Coronary artery (tissue), 2 donors: ENCODE results near the gene EIF4A3.

Source experiments
- DNase-seq: peaks from one replicate; pipeline ENCODE4 v3.0.0-alpha.2; 2017; ENCODE audit warnings: low spot score
- H3K27ac ChIP-seq, 2 donors: fragments of 200-600 bp; sonication (generic); one replicate each; pipeline ENCODE4 v1.5.1; 2016 to 2019
- H3K4me3 ChIP-seq: fragments of 200-600 bp; sonication (generic); 2 replicates; pipeline ENCODE4 v1.5.1; 2016; ENCODE audit warnings: mild to moderate bottlenecking, moderate library complexity
- TF ChIP-seq, protein P1 (sequence below): fragments of 200-600 bp; sonication (generic); IDR thresholded peaks from one replicate; pipeline ENCODE4 v1.5.1; 2019; ENCODE audit warnings: antibody characterized with exemption

The EIF4A3 gene

DNA sequence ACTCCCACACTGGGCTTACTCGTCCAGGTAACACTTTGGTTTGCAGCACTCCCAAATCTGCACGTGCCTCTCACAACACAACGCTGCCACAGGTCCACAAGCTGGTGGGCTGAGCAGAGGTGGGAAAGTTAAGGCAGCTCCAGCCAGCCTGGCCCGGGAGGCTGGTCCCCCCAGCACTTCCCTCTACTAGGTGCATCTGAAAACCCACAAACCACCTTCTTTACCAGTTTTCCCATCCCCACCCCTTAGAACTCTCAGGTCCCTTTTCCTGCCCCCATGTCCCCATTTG is 46.9 kb downstream of the EIF4A3 start:
- DNase-seq: no peak
- no peak overlapping the region for H3K4me3 ChIP-seq
- TF ChIP-seq, protein P1, sequence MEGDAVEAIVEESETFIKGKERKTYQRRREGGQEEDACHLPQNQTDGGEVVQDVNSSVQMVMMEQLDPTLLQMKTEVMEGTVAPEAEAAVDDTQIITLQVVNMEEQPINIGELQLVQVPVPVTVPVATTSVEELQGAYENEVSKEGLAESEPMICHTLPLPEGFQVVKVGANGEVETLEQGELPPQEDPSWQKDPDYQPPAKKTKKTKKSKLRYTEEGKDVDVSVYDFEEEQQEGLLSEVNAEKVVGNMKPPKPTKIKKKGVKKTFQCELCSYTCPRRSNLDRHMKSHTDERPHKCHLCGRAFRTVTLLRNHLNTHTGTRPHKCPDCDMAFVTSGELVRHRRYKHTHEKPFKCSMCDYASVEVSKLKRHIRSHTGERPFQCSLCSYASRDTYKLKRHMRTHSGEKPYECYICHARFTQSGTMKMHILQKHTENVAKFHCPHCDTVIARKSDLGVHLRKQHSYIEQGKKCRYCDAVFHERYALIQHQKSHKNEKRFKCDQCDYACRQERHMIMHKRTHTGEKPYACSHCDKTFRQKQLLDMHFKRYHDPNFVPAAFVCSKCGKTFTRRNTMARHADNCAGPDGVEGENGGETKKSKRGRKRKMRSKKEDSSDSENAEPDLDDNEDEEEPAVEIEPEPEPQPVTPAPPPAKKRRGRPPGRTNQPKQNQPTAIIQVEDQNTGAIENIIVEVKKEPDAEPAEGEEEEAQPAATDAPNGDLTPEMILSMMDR: no peak
- H3K27ac ChIP-seq: no peak overlapping the region

DNA sequence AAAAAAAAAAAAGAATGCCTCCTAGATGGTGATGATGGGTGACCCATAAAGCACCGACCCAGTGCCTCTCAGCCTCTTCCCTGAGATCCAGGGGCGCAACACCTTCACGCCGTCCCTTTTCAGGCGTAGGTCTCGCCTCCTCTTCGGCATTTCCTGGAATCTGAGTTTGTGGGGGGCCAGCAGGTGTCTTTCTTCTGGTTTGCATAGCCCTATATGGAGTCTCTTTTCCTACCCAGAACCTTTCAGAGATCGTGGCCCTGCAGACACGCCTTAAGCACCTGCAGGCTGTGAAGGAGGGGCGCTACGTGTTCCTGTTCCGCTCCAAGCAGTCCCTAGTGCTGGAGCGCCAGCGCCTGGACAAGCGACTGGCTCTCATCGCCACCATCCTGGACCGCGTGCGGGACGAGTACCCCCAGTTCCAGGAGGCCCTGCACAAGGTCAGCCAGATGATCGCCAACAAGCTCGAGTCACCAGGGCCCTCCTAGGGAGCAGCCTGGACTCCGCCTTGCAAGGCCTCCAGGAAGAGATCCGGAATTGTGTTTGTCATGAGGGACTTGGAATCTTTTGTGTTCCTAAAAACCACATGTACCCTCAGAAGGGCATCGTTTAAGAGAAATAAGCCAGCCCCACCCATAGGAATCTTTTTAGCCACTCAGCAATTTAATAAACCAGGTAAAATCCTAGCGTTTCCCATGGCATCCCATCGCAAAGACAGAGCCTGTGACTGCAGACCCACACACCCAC is 47.5 kb downstream of the EIF4A3 start:
- TF ChIP-seq, protein P1: no peak
- no peak overlapping the region for H3K27ac ChIP-seq
- DNase-seq: no peak
- H3K4me3 ChIP-seq: no peak overlapping the region

DNA sequence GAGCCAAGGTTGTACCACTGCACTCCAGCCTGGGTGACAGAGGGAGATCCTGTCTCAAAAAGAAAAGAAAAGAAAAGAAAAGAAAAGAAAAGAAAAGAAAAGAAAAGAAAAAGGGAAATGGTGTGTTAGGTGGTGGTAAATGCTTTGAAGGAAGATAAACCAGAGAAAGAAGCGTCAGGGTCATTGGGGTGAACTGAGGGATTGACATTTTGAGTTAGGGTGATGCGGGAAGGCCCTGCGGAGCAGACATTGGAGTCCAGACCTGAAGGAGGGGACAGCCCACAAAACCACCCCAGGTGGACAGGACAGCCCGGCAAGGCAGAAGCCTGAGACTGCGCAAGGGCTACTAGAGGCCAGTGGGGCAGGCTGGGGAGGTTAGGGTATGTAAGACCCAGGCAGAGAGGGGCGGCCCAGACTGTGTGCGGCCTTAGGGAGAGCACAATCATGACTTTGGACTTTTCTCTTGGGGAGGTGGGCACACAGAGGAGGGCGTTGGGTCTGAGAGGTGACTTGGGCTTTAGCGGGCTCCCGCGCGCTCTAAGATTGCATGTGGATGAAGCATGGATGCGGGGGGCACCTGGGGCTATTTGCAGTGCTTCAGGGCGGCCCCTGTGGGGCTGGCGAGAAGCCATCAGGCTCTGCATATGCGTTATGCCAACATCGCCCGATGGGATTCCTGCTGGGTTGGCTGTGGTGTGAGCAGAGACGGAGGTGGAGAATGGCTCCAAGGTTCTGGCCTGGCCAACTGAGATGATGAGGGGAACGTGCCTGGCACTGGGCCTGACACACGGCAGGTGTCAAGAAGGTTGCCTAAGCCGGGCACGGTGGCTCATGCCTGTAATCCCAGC is 48.9 kb downstream of the EIF4A3 start:
- no peak for DNase-seq
- Histone ChIP-seq H3K27ac (no peak overlapping the region), H3K4me3 (no peak overlapping the region)
- TF ChIP-seq, protein P1: no peak

DNA sequence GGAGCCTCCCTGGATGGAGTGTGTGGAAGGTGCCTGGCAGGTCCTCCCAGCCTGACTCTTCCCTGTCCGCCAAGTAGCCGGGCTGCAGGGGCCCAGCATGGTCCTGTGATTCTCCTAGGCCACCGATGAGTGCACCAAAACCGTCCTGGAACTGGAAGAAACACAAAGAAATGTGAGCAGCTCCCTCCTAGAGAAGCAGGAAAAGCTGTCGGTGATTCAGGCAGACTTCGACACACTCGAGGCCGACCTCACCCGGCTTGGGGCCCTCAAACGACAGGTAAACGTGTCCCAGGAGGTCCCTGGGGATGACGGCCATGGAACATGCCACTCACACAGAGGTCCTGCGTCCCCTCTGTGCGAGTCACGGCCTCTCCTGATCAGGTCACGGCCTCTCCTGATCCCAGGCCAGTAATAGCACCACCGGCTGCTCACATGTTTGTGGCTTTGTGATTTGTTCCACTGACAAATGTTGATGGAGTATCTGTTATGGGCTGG is 49.8 kb downstream of the EIF4A3 start:
- DNase-seq: no peak
- TF ChIP-seq, protein P1: no peak
- Histone ChIP-seq H3K27ac (no peak overlapping the region), H3K4me3 (no peak overlapping the region)

DNA sequence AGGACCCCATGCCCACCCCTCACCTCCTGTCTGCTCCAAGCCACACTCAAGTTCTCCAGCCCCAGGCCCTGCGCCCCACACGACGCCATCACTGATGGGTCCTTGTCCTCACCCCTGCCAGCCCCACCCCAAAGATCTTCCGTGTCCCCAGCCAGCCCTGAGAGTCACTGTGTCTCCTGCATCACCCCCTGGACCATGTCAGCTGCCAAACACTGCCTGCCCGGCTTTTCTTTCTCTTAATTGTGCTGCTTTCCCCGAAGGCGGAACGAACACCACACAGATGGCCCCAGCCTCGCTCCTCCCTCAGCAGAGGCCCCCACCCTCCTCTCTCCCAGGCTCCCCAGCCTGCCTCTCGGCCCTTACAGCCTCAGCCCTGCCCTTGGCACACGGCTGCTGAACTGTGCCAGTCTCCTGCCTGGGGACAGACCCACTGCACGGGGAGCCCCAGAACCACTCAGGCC is 50.3 kb downstream of the EIF4A3 start:
- no peak for DNase-seq
- TF ChIP-seq, protein P1: no peak
- no peak overlapping the region for H3K4me3 ChIP-seq
- H3K27ac ChIP-seq: no peak overlapping the region

DNA sequence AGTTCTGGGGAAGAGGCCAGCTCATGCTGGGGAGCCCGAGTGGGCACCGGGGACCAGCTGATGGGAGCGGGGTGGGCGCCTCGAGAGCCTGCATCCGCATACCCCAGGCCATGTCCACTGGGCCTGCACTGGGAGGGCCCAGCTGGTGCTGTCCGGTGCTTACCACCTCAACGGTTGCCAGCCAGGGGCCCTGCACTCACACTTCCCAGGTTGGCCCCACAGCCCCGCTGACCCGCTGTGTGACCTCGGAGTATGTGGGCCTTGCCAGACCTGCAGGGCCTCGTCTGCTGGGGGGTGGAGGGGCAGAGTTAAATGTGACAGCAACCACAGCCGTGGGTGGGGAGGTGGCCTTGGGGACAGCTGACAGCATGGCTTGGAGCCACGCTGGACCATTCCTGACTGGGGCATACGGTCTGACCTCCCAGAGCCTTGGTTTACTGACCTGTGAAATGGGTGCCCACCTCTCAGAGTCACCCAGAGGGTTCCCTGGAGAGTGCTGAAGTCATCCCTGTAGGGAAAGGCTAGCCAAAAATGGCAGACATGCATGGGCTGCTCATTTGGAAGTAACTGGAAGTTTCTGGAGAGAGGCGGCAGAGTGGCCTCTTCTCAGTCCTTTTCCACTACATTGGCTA is 51.0 kb downstream of the EIF4A3 start:
- TF ChIP-seq, protein P1: no peak
- no peak for DNase-seq
- no peak overlapping the region for H3K4me3 ChIP-seq

More for the DNA sequence above, 51.0 kb downstream of the EIF4A3 start:
- no peak overlapping the region for H3K27ac ChIP-seq
